Measurements from ENCODE around the gene CNNM1.

- TF ChIP-seq GATA2 (IDR thresholded peaks at IDR 0.05; ENCODE audit: low read depth, low read length) (no peak), GATA3 (IDR thresholded peaks at IDR 0.05; ENCODE audit: low read depth, low read length) (no peak)
Observed at GRCh38 chr10:99410876-99411275, 81.7 kb downstream of the CNNM1 start.
